GM12878 (cell line): Measurements from ENCODE around the gene DOK4. TPM values are rescaled to one million over a fixed set of nuclear protein-coding genes. Genes with fewer than 3 reads are reported as not detected.

Experiments
- ATAC-seq: fragments of 200-7000 bp; cut with Tn5 transposase; 3 replicates; pipeline ENCODE4 v1.9.1; 2020; ENCODE audit warnings: mild to moderate bottlenecking, moderate library complexity
- BruUV-seq: library from RNA; stranded (reverse); fragments of 400-500 nt; replicated peaks from 2 replicates; lab custom pipeline; 2021; lab: Mats Ljungman, UMichigan
- CTCF ChIA-PET: fragments of 300-600 bp; sonication (Branson Sonifier 250); formaldehyde crosslinking; extraction: SDS; loops from one replicate; lab custom pipeline; 2021; ENCODE audit warnings: inconsistent platforms; lab: Yijun Ruan, JAX
- POLR2A ChIA-PET: fragments of 350-600 bp; formaldehyde crosslinking; extraction: SDS; loops from one replicate; lab custom pipeline; 2021; ENCODE audit warnings: inconsistent platforms; lab: Charles Lee
- RAD21 ChIA-PET: fragments of 300-600 bp; sonication (Branson Sonifier 250); formaldehyde crosslinking; loops from one replicate; lab custom pipeline; 2023; ENCODE audit warnings: antibody characterized with exemption; ENCODE audit not compliant: unreplicated experiment; lab: Charles Lee
- SMC1A ChIA-PET: fragments of 300-600 bp; sonication (Branson Sonifier 250); formaldehyde crosslinking; loops from one replicate; lab custom pipeline; 2023; ENCODE audit not compliant: unreplicated experiment, uncharacterized antibody; lab: Charles Lee
- DNase-seq: peaks from one replicate; pipeline ENCODE4 v3.0.0-alpha.2; 2011; ENCODE audit warnings: low read depth, low spot score
- FAIRE-seq: peaks from 3 replicates; lab custom pipeline; 2011; peaks lifted over from hg19 to GRCh38; lab: Jason Lieb, UNC
- H2AFZ ChIP-seq: 2 replicates; pipeline ENCODE4 v1.6.0; 2011; ENCODE audit warnings: low read depth, low read length, control low read depth; ENCODE audit not compliant: control insufficient read depth
- H3K27ac ChIP-seq: 2 replicates; pipeline ENCODE4 v1.5.1; 2011; ENCODE audit warnings: control low read depth; ENCODE audit not compliant: control insufficient read depth, insufficient read depth
- H3K27me3 ChIP-seq, 2 experiments: replicated peaks in 1 of 2; 2 replicates each; pipeline versions ENCODE4 v1.6.0 to v1.6.1; 2011; ENCODE audit warnings: low read length in 1 of 2; ENCODE audit not compliant: control insufficient read depth in 2 of 2, insufficient read depth in 2 of 2
- H3K36me3 ChIP-seq, 2 experiments: 2 replicates each; pipeline ENCODE4 v1.5.1; 2011; ENCODE audit warnings: low read length in 1 of 2; ENCODE audit not compliant: control insufficient read depth in 2 of 2, insufficient read depth in 2 of 2
- H3K4me1 ChIP-seq: 2 replicates; pipeline ENCODE4 v1.6.1; 2011; ENCODE audit warnings: mild to moderate bottlenecking, low read length, moderate library complexity, mixed read lengths; ENCODE audit not compliant: control insufficient read depth, insufficient read depth
- H3K4me2 ChIP-seq: 2 replicates; pipeline ENCODE4 v1.6.0; 2011; ENCODE audit warnings: control low read depth; ENCODE audit not compliant: control insufficient read depth, insufficient read depth
- H3K4me3 ChIP-seq: fragments of 200-600 bp; sonication (generic); 2 replicates; pipeline ENCODE4 v1.5.1; 2016
- H3K79me2 ChIP-seq: 2 replicates; pipeline ENCODE4 v1.6.0; 2011; ENCODE audit warnings: low read length; ENCODE audit not compliant: control insufficient read depth, insufficient read depth
- H3K9ac ChIP-seq: 2 replicates; pipeline ENCODE4 v1.8.0; 2011; ENCODE audit warnings: low read length, control low read depth, mixed read lengths; ENCODE audit not compliant: control insufficient read depth, insufficient read depth
- H3K9me3 ChIP-seq: replicated peaks from 3 replicates; pipeline ENCODE4 v1.5.1; 2011; ENCODE audit warnings: mild to moderate bottlenecking, low read length; ENCODE audit not compliant: control insufficient read depth, insufficient read depth
- H4K20me1 ChIP-seq: 2 replicates; pipeline ENCODE4 v1.6.0; 2011; ENCODE audit not compliant: control insufficient read depth, insufficient read depth
- HDGF ChIP-seq: fragments of 450-650 bp; IDR thresholded peaks from 2 replicates; pipeline ENCODE4 v1.6.1; 2016; ENCODE audit warnings: antibody characterized with exemption
- LARP7 ChIP-seq: fragments of 450-650 bp; IDR thresholded peaks from 2 replicates; pipeline ENCODE4 v1.6.1; 2017; ENCODE audit warnings: mild to moderate bottlenecking
- MTA3 ChIP-seq: IDR thresholded peaks from 2 replicates; pipeline ENCODE4 v1.6.1; 2012; ENCODE audit warnings: low read length, inconsistent platforms, borderline replicate concordance
- NFIC ChIP-seq: IDR thresholded peaks from 2 replicates; pipeline ENCODE4 v1.6.1; 2012; ENCODE audit warnings: low read depth, mild to moderate bottlenecking, inconsistent platforms, low read length, moderate library complexity
- PML ChIP-seq: IDR thresholded peaks from 2 replicates; pipeline ENCODE4 v1.6.1; 2012; ENCODE audit warnings: low read length, inconsistent platforms
- RAD51 ChIP-seq: fragments of 450-650 bp; IDR thresholded peaks from 2 replicates; pipeline ENCODE4 v1.6.1; 2016; ENCODE audit warnings: moderate library complexity, mild to moderate bottlenecking, inconsistent platforms
- RB1 ChIP-seq: fragments of 450-650 bp; formaldehyde crosslinking; IDR thresholded peaks from 2 replicates; pipeline ENCODE4 v1.6.1; 2017; ENCODE audit warnings: mild to moderate bottlenecking, borderline replicate concordance
- RELA ChIP-seq: fragments of 450-650 bp; IDR thresholded peaks from 2 replicates; pipeline ENCODE4 v1.8.0; 2014; ENCODE audit warnings: borderline replicate concordance; ENCODE audit not compliant: partially characterized antibody
- SUPT20H ChIP-seq: IDR thresholded peaks from 2 replicates; pipeline ENCODE4 v1.6.1; 2011; ENCODE audit warnings: low read depth, mild to moderate bottlenecking, low read length, moderate library complexity, borderline replicate concordance; ENCODE audit not compliant: control insufficient read depth
- TCF7 ChIP-seq: IDR thresholded peaks from 2 replicates; pipeline ENCODE4 v1.6.1; 2014; ENCODE audit warnings: antibody characterized with exemption, borderline replicate concordance
- ZNF24 ChIP-seq: fragments of 450-650 bp; IDR thresholded peaks from 2 replicates; pipeline ENCODE4 v1.6.1; 2017; ENCODE audit warnings: antibody characterized with exemption, mild to moderate bottlenecking
- ZSCAN29 ChIP-seq: fragments of 450-650 bp; IDR thresholded peaks from 2 replicates; pipeline ENCODE4 v1.6.1; 2017; ENCODE audit warnings: mild to moderate bottlenecking, moderate library complexity
- ZZZ3 ChIP-seq: IDR thresholded peaks from 2 replicates; pipeline ENCODE4 v1.6.1; 2011; ENCODE audit warnings: low read depth; ENCODE audit not compliant: control insufficient read depth, insufficient read length
- WGBS: methylation state at CpG from one replicate; pipeline ENCODE4 v1.1.6; 2016; ENCODE audit warnings: low lambda C conversion rate; ENCODE audit not compliant: insufficient replicate concordance, insufficient coverage; ENCODE audit errors: missing lambda C conversion rate; 5-methylcytosine and 5-hydroxymethylcytosine counted together
- in situ Hi-C: fragments of 300-500 bp; cut with MboI; formaldehyde crosslinking; loops from 9 replicates; pipeline ENCODE4 v1.14.3; 2018; ENCODE audit warnings: mixed read lengths
- intact Hi-C: fragments of 100-400 bp; cut with micrococcal nuclease; formaldehyde crosslinking; loops from one replicate; pipeline ENCODE4 v1.14.2; 2022; ENCODE audit not compliant: unreplicated experiment
- polyA plus RNA-seq, 11 experiments: library from polyadenylated mRNA; depleted of rRNA in 4 of 11; unstranded in 6 of 11; stranded (reverse) in 5 of 11; fragments of >200 nt; fragmentation: Nextera tagmentation in 4 of 11; fragmentation: Illumina TruSeq in 1 of 11; extraction: Ambion mirVana in 4 of 11; extraction: Trizol in 1 of 11; gene quantifications; 1 replicate in 1 of 11; 2 replicates in 10 of 11; pipeline versions ENCODE4 v1.2.1 to v1.2.3, GENCODE V29; 2011 to 2016; ENCODE audit warnings: inconsistent platforms in 2 of 11, missing spikeins in 2 of 11, low read depth in 1 of 11
- total RNA-seq, 4 experiments: library from RNA; depleted of rRNA in 3 of 4; stranded (reverse); fragments of >200 nt in 3 of 4; fragmentation: Illumina TruSeq in 1 of 4; extraction: Trizol in 1 of 4; gene quantifications; 2 replicates each; pipeline versions ENCODE4 v1.2.1 to v1.2.3, GENCODE V29; 2013 to 2021
- TF ChIP-seq, protein P1 (sequence below): fragments of 450-650 bp; IDR thresholded peaks from 2 replicates; pipeline ENCODE4 v1.6.1; 2017; ENCODE audit warnings: mild to moderate bottlenecking, moderate library complexity
- TF ChIP-seq, protein P2 (sequence below): fragments of 450-650 bp; IDR thresholded peaks from 2 replicates; pipeline ENCODE4 v1.6.1; 2017; ENCODE audit warnings: low read depth, mild to moderate bottlenecking, moderate library complexity

DOK4 gene
- total and polyA plus RNA-seq, 10 of the 15 experiments (the other 5 are each of a cell fraction or from before 2014, with no cell fraction given): 0.20 to 7.0 (median 2.4) TPM; not detected in 1

DNA sequence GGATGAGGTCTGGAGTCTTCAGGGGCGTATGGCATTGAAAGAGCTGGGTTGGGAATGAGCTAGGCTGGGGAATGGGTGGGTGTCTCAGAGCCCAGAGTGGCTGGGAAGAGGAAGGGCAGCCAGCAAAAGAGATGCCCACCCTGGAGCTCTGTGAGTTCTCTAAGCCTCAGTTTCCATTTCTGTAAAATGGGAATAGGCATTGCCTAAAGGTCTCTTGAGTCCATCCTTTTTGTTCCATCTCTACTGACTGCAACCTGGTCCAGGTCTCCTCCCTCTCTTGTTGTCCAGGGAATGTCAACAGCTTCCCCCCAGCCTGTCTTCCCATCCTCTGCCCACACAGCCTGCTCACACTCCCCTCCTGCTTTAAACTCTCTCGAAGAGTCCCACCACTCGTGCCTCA, 30.5 kb upstream of the DOK4 start (continued):
- no peak for TF ChIP-seq RELA
- no peak for TF ChIP-seq ZNF24
- no peak for TF ChIP-seq ZSCAN29
- TF ChIP-seq LARP7: no peak
- TF ChIP-seq PML: no peak
- TF ChIP-seq RAD51: no peak
- TF ChIP-seq, protein P1, sequence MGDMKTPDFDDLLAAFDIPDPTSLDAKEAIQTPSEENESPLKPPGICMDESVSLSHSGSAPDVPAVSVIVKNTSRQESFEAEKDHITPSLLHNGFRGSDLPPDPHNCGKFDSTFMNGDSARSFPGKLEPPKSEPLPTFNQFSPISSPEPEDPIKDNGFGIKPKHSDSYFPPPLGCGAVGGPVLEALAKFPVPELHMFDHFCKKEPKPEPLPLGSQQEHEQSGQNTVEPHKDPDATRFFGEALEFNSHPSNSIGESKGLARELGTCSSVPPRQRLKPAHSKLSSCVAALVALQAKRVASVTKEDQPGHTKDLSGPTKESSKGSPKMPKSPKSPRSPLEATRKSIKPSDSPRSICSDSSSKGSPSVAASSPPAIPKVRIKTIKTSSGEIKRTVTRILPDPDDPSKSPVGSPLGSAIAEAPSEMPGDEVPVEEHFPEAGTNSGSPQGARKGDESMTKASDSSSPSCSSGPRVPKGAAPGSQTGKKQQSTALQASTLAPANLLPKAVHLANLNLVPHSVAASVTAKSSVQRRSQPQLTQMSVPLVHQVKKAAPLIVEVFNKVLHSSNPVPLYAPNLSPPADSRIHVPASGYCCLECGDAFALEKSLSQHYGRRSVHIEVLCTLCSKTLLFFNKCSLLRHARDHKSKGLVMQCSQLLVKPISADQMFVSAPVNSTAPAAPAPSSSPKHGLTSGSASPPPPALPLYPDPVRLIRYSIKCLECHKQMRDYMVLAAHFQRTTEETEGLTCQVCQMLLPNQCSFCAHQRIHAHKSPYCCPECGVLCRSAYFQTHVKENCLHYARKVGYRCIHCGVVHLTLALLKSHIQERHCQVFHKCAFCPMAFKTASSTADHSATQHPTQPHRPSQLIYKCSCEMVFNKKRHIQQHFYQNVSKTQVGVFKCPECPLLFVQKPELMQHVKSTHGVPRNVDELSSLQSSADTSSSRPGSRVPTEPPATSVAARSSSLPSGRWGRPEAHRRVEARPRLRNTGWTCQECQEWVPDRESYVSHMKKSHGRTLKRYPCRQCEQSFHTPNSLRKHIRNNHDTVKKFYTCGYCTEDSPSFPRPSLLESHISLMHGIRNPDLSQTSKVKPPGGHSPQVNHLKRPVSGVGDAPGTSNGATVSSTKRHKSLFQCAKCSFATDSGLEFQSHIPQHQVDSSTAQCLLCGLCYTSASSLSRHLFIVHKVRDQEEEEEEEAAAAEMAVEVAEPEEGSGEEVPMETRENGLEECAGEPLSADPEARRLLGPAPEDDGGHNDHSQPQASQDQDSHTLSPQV: no peak
- TF ChIP-seq RB1: no peak
- TF ChIP-seq TCF7: no peak
- no peak for TF ChIP-seq HDGF
- TF ChIP-seq, all 136 proteins: peak for 0

- no TSS peak for BruUV-seq
- H4K20me1 ChIP-seq: no peaks in the 10 kb centered on the region; the same call in 1 of the 2 replicates
- no peaks in the 10 kb centered on the region for H3K27me3 ChIP-seq
- no peaks in the 10 kb centered on the region for H3K79me2 ChIP-seq
- no peak overlapping the region for H3K4me2 ChIP-seq
- WGBS: 53% methylated on average over 10 of the region's 10 CpGs
- no peak overlapping the region for H3K9ac ChIP-seq
- peaks cover 0 to 3% of the 10 kb centered on the region in 2 experiments; a peak in 2 of 4 replicates for H3K36me3 ChIP-seq
- no peak for FAIRE-seq
- CTCF ChIA-PET: interaction anchor here (0.9 to 6.0 kb wide), 3 partner anchors 9 to 95 kb away, joined by 3 to 174 read pairs (median 3); no protein-coding TSS in a partner anchor
- no peak for DNase-seq
- no peak overlapping the region for H2AFZ ChIP-seq
- RAD21 ChIA-PET: interaction anchor here (5.1 kb wide), 1 partner anchor 99 kb away, joined by 49 read pairs; no protein-coding TSS in a partner anchor
- POLR2A ChIA-PET: no interaction called here
- H3K4me1 ChIP-seq: peaks cover 4% of the 10 kb centered on the region; the same call in 1 of the 2 replicates
- no peak overlapping the region for H3K27ac ChIP-seq
- in situ Hi-C loops: loop anchor here (5.0 kb wide), 2 partner anchors 99 to 214 kb away; no protein-coding TSS in a partner anchor
- intact Hi-C loops: loop anchor here (5.0 kb wide), 1 partner anchor 54 kb away; the partner anchor contains the start of gene POLR2C
- H3K4me3 ChIP-seq: no peak overlapping the region
- no peaks in the 10 kb centered on the region for H3K9me3 ChIP-seq
- SMC1A ChIA-PET: interaction anchor here (1.4 to 6.1 kb wide), 5 partner anchors 11 to 98 kb away, joined by 3 to 51 read pairs (median 5); no protein-coding TSS in a partner anchor
- ATAC-seq: no peak
- TF ChIP-seq, protein P2, sequence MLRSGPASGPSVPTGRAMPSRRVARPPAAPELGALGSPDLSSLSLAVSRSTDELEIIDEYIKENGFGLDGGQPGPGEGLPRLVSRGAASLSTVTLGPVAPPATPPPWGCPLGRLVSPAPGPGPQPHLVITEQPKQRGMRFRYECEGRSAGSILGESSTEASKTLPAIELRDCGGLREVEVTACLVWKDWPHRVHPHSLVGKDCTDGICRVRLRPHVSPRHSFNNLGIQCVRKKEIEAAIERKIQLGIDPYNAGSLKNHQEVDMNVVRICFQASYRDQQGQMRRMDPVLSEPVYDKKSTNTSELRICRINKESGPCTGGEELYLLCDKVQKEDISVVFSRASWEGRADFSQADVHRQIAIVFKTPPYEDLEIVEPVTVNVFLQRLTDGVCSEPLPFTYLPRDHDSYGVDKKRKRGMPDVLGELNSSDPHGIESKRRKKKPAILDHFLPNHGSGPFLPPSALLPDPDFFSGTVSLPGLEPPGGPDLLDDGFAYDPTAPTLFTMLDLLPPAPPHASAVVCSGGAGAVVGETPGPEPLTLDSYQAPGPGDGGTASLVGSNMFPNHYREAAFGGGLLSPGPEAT: no peak
- TF ChIP-seq NFIC (no peak), ZZZ3 (no peak), MTA3 (no peak), SUPT20H (no peak)
These were observed 30.0 kb upstream of the DOK4 start for GRCh38 chr16:57516176-57516725.
